Activated T-cell treated with anti-CD3 and anti-CD28 coated beads for 4 hours (primary cell): ENCODE results near the gene TIAM1.
"Not testable (repeated sequence)": the region's sequence is repeated elsewhere in the genome, so short reads cannot be mapped to it uniquely, and the experiment has no call there.

Source experiments
- DNase-seq: peaks from one replicate; pipeline ENCODE4 v3.0.0-alpha.2; 2020

TIAM1 gene

DNA sequence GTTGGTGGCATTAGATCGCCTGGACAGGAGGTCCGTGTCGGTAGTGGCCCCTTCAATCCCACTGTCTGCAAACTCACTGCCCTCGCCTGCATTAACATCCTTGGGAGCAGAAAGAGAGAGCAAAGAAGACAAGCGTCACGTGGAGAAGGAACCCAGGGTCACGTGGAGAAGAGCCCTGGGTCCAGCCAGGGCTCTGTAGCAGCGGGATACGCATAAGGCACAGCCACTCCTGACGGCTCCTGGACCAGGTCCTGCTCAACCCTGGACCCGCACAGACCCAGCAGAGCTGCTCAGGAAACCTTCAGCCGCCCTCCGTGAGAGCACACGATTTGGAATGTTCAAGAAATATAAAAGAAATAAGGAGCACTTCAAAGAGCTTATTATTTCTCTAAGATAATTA lies 92.0 kb downstream of the TIAM1 start:
- DNase-seq, result no peak

DNA sequence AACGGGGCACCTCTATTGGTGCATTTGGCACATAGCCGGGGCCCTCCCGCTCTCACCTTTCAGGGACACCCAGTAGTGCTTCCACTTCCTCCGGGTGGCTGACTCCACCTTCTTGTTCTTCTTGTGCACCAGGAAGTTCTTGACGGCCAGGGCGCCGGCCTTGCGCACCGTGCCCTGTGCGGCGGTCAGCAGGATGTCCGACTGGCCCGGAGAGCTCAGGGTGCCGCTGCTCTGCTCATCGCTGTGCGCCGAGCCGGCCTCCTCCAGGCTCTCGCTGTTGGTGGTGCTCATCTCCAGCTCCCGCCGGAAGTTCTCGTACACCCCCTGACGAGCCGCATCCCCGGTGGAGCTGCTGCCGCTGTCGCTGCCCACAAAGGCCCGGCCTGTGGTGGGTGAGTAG lies 92.4 kb downstream of the TIAM1 start:
- DNase-seq, result no peak

DNA sequence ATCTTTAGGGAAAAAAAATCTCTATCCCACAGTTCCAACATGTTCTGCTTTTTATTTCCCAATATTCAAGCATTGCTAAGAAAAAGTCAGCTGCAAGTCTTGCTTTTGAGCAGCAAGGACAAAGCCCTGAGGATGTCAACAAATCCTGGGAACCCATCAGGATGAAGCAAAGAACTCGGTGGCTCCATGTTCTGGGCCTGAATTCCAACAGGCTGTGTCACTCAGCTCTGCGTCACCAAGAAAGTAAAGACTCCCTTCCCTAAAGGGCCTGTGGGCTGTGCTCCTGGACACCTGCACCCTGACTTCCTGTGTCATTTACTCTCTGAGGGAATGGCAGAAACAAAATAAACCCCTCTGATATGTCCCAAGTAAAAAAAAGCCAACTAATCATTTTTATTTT lies 95.5 kb downstream of the TIAM1 start:
- no peak for DNase-seq

DNA sequence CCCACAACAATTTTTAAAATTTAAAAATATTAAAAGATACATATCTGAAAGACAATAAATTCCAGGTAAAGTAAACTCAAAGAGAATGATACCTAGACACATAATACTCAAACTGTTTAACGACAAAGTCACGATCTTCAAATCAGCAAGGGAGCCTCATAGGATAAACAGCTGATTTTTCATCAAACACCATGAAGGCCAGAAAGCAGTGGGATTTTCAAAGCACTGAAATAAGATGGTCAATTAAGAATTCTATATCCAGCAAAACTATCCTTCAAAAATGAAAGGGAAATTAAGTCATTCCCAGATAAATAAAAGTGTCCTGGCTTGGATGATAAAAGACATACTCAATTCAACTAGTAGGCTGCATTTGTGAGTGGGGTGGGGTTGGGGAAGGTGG lies 100.5 kb downstream of the TIAM1 start:
- no peak for DNase-seq

DNA sequence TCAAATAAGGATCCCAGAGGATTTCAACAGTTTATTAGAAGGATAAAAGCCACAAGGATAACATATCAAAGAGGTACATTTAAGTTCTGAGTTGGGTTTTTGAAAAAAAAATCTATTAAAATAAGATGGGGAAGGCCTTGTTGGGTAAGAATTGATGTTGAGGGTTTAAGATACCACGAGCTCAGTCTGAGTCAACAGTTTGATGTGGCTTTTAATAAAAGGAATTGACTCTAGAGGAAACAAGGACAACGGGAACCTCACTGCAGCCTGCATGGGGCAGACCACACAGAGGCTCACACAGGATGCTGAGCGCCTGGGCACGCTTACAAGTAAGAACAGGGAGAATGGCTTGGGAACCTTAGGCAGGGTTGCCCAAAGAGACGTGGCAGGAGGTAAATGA lies 107.5 kb downstream of the TIAM1 start:
- no peak for DNase-seq

DNA sequence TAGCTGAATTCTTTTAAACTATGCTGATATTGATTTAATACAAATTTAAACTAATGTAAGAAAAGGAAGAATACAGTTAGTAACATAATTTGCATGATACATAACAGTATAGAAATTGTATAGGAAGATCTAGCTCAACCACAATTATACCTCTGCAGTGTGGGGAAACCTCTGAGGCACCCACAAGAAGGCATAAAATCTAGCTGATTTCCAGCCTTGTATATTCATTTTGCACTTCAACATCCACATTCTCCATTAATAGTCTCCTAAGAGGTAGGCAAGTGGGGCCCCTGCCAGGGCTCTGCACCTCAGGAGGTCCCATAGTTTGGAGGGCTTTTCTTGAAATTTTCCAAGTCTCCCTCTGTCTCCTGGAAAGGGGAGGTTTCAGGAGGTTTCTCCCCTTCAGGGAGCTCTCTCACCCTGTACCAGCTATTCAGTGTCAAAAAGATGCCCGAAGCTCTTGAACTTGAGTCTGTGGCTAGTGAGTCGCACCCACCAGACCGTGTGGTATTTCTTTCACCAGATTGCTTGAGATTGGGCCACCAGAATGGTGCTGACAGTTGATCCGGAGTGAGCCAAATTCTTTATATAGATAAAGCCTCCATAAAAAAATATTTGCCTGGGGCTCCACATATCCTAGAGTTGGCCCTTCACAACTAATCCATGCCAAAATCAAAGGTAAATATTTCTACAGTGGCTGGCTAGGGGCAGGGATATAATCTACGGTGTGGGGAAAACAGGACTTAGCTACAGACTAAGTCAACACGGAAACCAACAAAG lies 108.2 kb downstream of the TIAM1 start:
- no peak for DNase-seq

DNA sequence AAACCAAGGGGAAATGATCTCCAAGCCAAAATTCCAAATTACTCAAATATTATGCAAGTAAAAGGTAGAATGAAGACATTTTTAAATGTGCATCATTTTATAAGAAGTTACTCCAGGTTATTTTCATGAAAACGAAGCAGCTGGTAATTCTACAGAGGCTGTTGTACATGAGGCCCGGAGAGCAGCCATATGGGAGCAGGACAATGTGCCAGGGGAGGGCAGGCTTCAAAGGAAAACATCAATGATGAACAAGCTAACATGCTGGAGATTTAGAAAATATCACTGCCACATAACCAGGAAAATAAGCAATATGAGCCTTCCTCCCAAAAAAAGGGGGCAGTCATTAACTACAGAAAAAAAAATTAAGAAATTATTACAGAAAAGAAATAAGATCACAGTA lies 109.1 kb downstream of the TIAM1 start:
- DNase-seq, result no peak

DNA sequence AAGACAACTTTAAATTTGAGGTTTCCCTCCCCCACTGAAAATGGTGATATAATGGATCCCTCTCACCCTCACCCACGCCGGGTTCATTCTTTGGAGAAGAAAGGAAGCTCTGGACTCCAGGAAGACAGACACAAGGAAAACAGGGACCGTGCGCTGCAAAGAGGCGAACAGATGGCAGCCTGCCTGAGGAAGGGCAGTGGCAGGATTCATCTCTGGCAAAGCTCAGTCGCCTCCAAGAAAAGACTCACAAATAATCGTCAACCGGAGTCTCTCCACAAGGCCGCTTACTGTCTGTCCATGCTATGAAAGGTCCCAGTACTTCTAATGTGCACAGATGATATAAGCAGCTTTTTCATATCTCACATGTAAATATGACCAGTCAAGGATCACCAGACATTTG lies 110.3 kb downstream of the TIAM1 start:
- no peak for DNase-seq

DNA sequence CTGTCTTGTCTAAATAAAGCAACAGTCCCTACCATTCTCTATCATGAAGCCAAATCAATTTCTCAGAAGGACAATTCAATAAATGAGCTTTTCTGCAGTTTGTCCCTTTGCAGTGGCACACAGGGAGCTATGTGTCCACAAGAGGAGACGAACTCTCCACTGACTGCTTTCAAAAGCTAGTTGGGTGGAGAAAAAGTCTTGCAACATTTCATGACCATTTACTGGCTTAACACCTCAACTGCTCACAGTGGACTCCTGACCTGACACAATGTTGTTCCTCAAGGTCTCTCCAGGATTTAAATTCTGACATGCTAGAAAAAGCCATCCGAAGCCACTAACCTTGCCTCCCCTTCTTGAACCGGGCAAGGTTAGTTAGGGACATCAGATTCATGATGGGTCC lies 111.7 kb downstream of the TIAM1 start:
- no peak for DNase-seq

DNA sequence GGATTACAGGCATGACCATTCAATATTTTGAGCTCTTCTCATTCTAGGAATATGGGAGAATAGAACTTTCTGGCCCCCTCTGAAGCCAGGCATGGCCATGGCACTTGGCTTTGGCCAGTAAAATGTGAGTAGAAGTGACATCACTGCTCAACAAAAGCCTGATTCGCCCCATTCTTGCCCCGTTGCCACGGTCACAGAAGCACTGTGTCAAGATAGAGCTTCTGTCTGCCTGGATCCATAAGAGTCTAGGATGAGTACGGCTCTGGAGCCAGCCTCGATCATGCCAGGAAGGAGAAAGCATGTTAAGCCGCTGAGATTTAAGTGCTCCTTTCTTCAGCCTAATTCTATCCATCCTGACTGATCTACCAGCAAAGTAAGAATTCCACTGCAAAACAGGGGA lies 113.1 kb downstream of the TIAM1 start:
- no peak for DNase-seq

DNA sequence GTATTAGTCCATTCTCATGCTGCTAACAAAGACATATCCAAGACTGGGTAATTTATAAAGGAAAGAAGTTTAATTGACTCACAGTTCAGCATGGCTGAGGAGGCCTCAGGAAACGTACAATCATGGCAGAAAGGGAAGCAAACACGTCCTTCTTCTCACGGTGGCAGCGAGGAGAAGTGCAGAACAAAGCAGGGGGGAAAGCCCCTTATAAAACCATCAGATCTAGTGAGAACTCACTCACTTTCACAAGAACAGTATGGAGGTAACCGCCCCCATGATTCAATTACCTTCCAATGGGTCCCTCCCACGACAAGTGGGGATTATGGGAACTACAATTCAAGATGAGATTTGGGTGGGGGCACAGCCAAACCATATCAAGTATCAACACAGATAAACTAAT lies 115.3 kb downstream of the TIAM1 start:
- not testable (repeated sequence) for DNase-seq

DNA sequence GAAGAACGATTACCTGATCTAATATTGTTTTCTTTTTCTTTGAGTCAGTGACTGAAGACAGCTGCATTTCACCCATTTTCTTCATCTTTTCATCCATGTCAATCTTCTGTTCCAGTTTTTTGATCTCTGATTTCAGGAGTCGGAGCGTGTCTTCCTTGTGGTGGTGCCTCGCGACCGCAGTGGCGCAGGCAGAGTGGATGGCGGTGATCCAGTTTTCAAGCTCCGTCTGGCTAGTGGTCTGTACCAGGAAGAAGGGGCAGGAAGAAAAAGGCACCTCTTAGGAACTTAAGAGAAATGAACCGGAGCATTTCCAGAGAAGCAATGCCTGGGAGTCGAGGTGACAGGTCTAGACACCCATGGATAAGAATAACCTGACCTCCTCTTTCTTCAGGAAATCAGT lies 118.3 kb downstream of the TIAM1 start:
- DNase-seq, result no peak

DNA sequence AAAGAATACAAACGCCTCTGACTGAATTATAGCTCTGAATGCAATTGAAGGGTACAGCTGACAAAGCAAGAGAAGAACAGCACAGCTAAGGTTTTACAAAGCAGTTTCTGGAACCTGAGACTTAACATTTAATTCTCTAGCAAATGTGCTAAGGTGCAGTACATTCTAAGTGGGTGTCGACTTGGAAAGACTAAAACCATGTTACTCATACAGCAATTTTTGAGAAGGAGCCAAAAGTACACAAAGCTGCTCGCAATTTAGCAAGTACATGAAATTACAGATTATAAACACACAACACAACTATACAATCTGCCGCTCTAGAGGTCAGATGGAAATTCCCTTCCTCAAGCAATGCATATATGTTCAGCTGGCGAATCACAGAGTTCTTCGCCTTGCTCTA lies 121.9 kb downstream of the TIAM1 start:
- DNase-seq, result no peak

DNA sequence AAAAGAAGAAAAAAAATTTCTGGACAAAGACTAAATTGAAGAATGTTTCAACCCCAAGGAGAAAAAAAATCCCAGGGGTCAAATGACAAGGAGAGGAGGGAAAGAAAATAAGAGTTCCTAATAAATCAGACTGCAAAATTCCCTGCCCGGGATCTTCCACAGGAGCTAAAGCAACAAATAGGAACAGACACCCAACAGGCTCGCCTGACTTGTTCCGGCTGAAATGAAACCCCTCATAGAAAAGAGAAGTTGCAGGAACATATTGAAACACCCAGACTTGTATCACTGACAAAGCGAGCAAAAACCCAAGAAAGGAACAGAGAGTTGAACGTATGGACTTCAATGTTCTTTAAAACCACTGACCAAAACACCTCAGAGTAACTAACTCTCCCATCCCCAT lies 123.0 kb downstream of the TIAM1 start:
- no peak for DNase-seq

DNA sequence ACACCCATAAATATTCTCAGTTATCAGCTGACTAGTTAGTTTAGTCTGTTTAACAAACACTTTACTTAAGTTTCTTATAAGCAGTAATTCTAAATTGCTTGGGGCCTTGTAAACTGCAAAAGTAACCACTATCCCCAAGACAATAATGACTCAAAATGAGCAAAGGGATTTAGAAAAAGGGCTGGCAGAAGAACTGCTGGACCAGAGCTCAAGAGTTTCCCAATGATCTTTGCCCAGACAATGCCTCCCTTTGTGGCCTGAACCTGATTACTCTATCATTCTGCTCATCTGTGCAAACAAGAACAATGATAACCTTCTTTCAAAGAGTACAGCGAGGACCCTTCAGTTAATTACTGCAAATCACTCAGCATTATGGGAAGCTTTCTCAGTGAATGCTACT lies 123.5 kb downstream of the TIAM1 start:
- no peak for DNase-seq

DNA sequence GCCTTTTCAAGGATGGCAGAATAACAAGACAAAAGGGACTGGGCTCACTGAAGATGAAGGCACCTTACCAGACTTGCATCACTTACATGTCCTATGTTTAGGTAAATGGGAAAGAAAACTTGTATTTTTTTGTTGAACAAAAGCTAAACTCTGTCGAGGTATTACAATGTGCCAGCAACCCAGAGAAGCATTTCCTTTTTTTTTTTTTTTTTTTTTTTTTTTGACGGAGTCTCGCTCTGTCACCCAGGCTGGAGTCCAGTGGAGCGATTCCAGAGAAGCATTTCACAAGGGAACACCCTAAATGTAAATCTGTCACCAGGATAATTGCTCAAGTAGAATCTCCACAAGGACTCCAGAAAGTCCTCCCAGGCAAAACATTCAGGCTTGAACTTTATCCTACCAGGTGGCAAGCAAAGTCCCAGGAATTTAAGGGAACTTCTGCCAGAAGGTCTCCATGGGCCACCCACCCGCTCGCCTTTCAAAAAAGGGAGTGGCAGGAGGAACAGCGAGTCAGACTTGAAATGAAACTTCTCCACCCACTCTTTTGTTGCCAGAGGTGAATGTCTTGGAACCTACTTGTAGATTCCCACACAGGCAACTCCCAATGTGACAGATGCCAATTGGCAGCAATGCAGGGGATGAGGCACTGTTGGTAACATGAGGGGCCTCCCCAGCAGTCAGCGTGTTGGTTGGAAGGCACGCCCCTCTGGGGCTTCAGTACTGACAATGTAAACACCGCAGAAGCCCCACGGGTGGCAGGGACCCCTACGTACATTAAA lies 125.0 kb downstream of the TIAM1 start:
- no peak for DNase-seq

DNA sequence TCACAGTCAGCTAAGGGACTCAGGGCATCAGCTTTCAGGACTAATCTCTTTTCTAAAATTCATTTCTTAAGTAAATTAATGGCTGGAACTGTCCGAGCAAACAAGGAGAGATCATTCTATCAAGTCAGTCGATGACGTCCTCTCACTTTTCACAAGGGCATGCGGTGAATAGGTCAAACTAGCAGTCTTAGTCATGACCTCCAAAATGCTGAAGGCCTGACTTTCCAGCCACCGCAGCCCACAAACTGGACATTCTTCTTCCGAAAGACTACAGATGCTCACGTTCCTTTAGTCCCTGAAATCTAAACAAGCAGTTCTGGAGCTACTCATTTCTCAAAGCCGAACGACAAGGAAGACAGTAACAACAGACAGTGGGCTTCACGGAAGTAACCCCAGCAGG lies 127.9 kb downstream of the TIAM1 start:
- no peak for DNase-seq

DNA sequence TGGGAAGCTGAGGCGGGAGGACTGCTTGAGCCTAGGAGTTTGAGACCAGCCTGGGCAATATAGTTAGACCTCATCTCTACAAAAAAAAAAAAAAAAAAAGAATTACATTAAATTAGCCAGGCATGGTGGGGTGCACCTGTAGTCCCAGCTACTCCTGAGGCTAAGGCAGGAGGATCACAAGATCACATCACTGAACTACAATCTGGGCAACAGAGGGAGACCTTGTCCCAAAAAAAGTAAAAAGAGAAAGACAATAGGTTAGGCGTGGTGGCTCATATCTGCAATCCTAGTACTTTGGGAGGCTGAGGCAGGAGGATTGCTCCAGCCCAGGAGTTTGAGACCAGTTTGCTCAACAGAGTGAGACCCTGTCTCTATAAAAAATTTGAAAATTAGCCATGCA lies 130.3 kb downstream of the TIAM1 start:
- DNase-seq, result no peak

DNA sequence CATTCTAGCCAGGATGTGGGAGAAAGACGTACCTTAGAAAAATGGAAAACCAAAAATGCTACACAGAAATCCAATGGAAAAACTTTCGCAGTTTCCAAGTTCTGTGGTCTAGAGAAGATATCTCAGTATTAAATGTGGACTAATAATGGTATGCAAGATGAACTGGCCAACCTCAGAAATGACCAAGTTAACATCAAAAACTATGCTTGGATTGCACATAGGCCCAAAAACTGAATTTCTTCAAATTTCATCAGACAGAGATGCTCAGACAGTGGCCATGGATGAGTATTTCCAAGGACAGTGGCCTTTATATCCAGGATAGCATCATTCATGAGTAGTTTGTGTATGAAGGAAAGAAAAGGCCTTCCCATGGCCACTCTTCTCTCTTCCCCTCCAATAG lies 132.2 kb downstream of the TIAM1 start:
- no peak for DNase-seq

DNA sequence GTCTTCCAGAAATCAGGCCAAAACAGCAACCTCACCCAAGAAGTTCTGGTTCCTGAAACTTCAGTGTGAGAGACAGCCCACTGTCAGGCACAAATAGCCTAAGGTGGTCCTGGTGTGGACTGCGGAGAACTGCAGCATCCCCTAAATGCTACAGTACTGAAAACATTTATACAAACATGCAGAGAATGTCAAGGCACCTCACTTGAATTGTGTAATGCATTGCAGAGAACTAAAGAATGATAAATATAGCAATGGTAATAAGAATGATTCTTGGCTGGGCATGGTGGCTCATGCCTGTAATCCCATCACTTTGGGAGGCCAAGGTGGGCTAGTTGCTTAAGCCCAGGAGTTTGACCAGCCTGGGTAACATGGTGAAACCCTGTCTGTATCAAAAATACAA lies 138.6 kb downstream of the TIAM1 start:
- DNase-seq, result no peak

DNA sequence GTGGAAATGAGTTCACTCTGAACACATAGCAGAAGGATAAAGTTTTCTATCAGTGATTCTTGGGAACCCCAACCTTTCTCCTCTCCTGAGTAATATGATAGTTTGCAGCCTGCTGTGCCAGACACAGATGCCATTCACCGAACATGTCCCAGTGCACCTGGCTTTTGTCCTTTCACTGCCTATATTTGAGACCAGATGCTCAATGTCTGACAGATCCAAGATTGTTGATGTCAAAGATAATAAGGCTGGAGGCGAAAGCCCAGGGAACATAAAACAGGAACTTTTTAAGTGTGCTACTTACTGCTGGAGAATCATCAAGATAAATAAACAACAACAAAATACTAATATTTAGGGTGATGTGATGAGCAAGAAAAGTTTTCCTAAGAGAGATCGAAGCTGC lies 139.3 kb downstream of the TIAM1 start:
- DNase-seq, result no peak

DNA sequence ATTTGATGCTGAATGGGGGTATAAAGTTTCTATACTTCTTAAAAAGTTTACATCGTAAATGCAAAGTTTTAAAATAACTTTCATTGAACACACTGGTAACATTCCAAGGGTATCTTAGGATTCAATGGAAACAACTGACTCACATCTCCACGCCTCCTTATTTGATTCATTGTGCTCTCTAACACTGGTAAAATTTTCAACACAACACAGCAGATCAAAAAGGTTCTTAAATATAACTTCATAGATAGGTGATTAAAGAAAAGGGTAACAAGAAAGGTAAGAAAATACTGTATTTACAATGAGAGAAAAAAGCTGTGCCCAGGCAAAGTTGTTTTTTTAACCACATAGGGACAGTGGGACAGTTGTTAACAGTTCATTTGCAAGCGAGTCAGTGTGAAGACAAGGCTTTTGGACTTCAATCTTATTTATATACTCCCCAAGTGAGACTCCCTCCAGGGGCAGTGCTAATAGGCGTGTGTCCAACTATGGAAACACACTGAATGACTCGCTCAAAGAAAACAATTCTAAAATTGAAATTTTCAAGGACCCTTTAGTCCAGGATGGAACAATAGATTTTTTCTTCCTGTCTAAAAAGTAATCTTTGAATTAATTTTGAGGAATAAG lies 140.5 kb downstream of the TIAM1 start:
- no peak for DNase-seq

DNA sequence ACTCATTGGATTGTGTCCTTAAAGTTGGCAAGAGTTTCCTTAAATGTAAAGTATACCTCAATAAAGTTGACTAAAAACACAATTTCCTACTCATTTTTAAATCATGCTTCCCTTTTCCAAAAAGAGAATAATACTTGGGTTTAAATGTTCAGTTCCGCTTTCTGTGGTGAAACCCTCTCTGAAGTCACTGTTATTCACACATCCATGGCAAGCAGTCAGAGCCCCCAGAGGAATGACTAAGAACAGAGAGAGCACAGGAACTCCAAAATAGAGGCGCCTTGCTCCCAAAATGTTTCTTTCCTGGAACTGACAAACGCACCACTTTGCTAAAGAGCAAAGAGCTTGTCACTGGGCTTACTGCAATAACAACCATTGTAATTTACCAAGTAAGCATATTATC lies 142.5 kb downstream of the TIAM1 start:
- no peak for DNase-seq

DNA sequence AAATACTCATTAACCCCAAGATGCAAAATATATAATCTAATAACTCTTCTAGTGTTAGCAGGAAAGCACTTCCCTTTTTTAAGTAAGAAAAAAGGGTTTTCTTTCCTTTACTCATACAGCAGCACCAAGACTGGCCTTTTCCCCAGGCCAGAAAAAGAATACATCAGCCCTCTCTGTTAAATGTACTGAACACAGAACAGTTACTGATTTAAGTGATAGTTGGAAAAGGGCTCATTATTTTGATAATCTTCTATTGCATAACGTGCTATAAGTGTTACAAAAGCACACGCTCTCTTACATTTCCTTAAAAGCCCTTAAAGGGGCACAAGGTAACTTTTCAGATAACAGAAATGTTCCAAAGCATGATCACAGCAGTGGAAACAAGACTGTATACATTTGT lies 142.9 kb downstream of the TIAM1 start:
- DNase-seq, result no peak
